CMK (cell line): ENCODE measurements around the gene CHI3L1.

Experiments used
- DNase-seq: peaks from one replicate; pipeline ENCODE4 v3.0.0-alpha.2; 2010; ENCODE audit warnings: low read depth

CHI3L1 gene

DNA sequence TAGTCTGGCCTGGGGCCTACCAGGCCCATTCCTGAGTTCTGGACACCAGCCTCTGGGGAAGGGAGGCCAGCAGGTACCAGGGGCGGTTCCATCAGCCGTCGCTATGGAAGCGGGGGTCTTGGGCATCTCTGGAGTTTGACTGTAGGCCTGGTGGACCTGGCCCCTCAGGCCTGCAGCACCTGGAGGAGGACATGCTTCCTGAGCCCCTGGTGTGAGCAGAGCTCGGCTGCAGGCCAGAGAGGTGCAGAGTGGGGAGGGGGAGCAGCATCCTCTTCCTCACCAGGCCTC, 18.6 kb downstream of the CHI3L1 start:
- no peak for DNase-seq

- no peak for DNase-seq
Observed at GRCh38 chr1:203167026-203167912, 19.2 kb downstream of the CHI3L1 start.

- DNase-seq: no peak
Observed at GRCh38 chr1:203166192-203166940, 20.1 kb downstream of the CHI3L1 start.

GRCh38 chr1:203165800-203166161, 20.7 kb downstream of the CHI3L1 start:
- DNase-seq: no peak

DNA sequence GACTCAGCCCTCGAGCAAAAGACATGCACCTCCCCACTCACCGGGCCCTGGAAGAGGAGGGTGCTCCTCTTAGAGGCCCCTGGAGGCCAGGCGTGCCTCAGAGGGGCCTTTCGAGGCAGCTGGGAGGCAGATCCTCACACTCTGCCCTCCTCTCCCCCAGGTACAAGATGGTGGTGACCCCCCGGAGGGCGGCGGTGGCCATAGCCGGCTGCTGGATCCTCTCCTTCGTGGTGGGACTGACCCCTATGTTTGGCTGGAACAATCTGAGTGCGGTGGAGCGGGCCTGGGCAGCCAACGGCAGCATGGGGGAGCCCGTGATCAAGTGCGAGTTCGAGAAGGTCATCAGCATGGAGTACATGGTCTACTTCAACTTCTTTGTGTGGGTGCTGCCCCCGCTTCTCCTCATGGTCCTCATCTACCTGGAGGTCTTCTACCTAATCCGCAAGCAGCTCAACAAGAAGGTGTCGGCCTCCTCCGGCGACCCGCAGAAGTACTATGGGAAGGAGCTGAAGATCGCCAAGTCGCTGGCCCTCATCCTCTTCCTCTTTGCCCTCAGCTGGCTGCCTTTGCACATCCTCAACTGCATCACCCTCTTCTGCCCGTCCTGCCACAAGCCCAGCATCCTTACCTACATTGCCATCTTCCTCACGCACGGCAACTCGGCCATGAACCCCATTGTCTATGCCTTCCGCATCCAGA, 21.3 kb downstream of the CHI3L1 start:
- no peak for DNase-seq

GRCh38 chr1:203163891-203164635, 22.4 kb downstream of the CHI3L1 start:
- DNase-seq: peak; percentile 11

DNA sequence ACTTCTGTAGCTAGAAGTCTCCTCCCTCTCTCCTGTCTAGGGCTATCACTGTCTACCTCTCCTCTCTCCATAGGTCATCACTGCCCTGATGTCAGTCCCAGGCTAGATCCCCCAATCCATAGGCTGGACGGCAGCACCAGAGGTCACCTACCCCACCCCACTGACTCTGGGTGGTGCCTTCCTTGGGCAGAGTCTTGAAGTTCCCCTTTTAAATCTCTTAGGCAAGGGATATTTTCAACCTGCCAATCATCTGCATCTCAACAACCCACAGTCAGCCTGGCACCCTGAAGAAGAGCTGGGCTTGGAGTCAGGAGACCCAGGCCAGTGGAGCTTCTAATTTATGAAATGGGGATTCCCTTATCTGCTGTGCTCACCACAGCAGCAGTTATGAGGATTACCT, 24.1 kb downstream of the CHI3L1 start:
- DNase-seq: no peak

- no peak for DNase-seq
Observed at GRCh38 chr1:203161703-203162102, 24.8 kb downstream of the CHI3L1 start.

GRCh38 chr1:203161175-203161574, 25.3 kb downstream of the CHI3L1 start:
- no peak for DNase-seq

DNA sequence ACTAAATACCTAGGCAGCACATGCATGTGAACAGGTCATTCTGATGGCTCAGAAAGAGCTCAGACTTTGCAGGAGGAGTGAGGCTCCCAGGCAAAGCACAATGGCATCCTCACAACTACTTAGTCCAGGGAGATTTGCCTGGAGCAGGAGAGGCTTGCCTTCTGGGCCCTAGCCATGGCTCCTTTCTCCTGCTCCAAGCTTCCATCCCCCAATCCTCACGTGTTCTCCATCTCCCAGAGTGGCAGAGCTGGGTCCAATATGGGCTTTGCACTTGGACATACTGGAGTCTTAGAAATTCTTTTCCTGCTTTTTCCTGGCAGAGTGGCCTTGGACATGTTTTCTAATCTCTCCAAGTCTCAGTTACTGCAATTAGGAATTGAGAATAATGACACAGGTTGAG, 26.7 kb downstream of the CHI3L1 start:
- DNase-seq: no peak

DNA sequence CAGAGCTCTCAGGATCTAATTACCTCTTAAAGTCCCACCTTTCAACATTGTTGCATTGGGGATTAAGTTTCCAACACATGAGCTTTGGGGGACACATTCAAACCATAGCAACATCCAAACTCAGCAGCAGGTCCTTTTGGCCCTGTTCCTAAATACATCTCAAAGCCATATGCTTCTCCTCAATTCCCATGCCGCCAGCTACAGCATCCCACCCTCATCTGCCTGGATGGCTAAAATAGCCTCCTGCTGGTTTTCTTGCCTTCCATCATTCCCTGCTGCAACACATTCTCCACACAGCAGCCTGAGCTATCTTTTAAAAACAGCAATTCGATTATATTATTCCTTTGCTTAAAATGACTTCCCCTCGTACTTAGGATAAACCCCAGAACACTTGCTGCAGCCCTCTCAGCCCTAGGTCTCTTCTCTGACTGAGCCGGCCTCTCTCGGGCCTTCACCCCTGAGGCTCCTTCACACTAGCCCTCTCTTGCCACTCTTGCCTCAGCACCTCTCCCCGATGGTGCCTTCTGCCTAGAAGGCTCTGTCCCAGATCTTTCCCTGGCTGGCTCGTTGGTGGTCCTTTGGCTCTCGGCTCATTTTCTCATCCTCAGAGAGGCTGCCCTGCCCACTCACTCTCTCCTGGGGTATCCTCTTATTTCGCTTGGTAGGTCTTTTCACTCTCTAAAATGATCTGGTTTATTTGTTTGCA, 27.4 kb downstream of the CHI3L1 start:
- DNase-seq: no peak

DNA sequence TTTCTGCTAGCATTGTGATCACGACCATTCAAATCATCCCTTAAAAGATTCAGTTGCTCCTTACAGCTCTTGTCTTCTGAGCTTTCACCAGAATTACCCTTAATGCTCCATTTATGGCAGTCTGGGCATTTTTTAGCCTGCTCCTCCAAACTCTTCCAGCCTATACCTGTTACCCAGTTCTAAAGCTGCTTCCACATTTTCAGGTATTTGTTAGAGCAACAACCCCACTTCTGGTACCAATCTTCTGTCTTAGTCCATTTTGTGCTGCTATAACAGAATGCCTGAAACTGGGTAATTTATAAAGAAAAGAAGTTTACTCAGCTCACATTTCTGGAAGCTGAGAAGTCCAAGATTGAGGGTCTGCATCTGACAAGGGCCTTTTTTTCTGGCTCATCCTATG, 28.1 kb downstream of the CHI3L1 start:
- DNase-seq: no peak

- no peak for DNase-seq
Observed at GRCh38 chr1:203156280-203156679, 30.2 kb downstream of the CHI3L1 start.

DNA sequence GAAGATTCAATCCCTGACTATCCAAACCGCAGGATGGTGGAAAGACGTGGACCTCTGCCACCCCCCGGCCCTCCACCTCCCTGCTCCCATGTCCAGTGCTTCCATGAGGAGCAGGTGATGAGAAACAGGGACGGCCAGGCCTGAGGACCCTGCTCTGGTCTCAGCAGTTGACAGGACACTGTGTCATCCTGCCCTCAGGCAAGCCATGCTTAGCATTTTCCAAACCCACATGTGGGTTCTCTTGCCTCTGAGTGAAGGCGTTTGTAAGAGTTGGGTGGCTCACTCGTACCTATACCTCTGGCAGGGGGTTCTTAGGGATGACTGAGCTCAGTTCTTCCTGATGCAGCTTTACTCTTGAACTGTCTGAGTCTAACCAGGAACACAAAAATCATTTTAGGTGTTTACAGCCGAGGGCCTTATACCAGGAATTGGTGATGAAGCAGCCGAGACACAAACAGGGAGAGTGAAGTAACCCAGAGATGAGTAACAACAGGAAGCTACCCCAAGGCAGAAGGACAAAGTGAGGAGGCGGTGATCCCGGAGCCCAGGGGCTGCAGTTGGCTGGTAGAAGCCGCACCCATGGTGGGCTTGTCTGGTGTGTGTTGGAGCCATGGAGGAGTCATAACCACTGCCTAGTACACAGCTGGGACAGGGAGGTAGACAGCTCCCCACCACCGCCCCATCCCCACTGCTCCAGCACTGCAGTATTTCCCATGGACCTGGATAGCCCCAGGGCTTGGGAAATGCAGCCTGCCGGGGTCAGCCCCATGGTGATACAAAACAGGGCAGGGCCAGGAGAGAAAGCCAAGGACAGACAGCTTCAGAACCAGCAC, 32.3 kb downstream of the CHI3L1 start:
- DNase-seq: no peak

DNA sequence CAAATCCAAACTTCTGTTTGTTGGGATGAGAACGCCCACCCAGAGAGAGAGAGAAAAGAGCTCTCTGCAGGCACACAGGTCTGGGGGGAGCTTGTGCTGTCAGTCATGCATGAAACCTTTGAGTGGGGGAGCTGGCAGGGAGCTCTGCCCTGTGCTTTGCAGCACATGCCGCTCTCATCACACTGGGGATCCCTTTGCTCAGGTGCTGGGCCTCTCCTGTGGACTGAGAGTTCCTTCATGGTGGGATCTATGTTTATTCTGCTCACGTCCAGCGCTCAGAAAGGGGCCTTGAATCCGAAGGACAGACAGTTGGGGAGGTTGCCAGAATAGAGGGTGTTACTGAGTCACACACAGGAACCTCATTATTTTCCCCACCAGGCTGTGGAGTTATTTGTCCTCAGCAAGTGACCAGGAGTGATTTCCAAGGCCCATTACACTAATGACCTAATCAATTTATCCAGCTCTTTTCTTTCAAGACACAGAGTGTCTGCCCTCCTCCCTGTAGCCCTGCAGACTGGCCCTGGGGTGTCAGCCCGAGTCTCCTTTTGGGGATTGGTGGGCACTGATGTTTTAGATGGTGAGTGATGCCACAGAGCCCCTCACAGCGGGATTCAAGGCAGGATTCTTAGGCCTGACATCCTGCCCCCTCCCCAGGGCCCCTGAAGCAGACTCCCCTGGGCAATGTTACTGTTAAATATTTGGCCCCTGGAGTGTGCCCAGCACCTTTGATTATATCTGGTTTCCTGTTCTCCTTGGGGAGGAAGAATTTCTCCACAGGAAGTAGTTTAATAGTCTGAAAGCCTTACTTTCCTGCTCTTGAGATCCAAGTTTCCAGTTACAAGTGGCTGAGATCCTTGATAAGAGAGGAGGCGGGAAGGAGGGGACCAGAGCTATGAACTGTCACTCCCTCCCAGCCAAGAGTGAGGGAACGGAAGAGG, 33.2 kb downstream of the CHI3L1 start:
- DNase-seq: no peak

GRCh38 chr1:203152158-203153034, 34.1 kb downstream of the CHI3L1 start:
- DNase-seq: no peak

GRCh38 chr1:203151362-203152157, 34.9 kb downstream of the CHI3L1 start:
- no peak for DNase-seq
